HG02588 (cell line): ENCODE measurements around the gene BOLA2B.
"Not testable (repeated sequence)": the region's sequence is repeated elsewhere in the genome, so short reads cannot be mapped to it uniquely, and the experiment has no call there.

Experiments
- ATAC-seq: cut with Tn5 transposase; IDR thresholded peaks from one replicate; pipeline ENCODE4 v1.9.1; 2021; ENCODE audit warnings: mild to moderate bottlenecking, moderate library complexity; ENCODE audit not compliant: unreplicated experiment

BOLA2B gene

GRCh38 chr16:30193615-30194014, at the start of gene BOLA2B, which contains the start of gene SLX1A:
TSS of gene BOLA2B (minus strand) at chr16:30193666. CDS start at chr16:30193595, 71 bp downstream.
TSS of gene SLX1A (plus strand) at chr16:30193875. CDS start at chr16:30194085, 210 bp downstream.
- peak; percentile 83 for ATAC-seq

GRCh38 chr16:30217082-30217481, 23.6 kb upstream of the BOLA2B start:
- ATAC-seq = not testable (repeated sequence)

- ATAC-seq = not testable (repeated sequence)
Measured at GRCh38 chr16:30211414-30211813, 17.9 kb upstream of the BOLA2B start.

GRCh38 chr16:30209032-30209431, 15.6 kb upstream of the BOLA2B start:
- not testable (repeated sequence) for ATAC-seq

GRCh38 chr16:30207063-30207704, 13.7 kb upstream of the BOLA2B start:
- not testable (repeated sequence) for ATAC-seq

- ATAC-seq = not testable (repeated sequence)
Measured at GRCh38 chr16:30206252-30206651, 12.8 kb upstream of the BOLA2B start.

- ATAC-seq = not testable (repeated sequence)
Measured at GRCh38 chr16:30205541-30206236, 12.2 kb upstream of the BOLA2B start.

GRCh38 chr16:30199608-30200343, 6.3 kb upstream of the BOLA2B start:
- ATAC-seq = not testable (repeated sequence)

- not testable (repeated sequence) for ATAC-seq
Measured at GRCh38 chr16:30199049-30199448, 5.6 kb upstream of the BOLA2B start, which contains the start of gene SULT1A3. TSS of gene SULT1A3 (plus strand) at chr16:30199255. CDS start at chr16:30200729, 1,474 bp downstream.

- ATAC-seq = not testable (repeated sequence)
Measured at GRCh38 chr16:30197001-30197400, 3.5 kb upstream of the BOLA2B start.

- peak; percentile 46 for ATAC-seq
Measured at GRCh38 chr16:30194172-30194925, 883 bp upstream of the BOLA2B start.

GRCh38 chr16:30193098-30193497, 368 bp downstream of the BOLA2B start:
- peak; percentile 11 for ATAC-seq

- ATAC-seq = not testable (repeated sequence)
Measured at GRCh38 chr16:30191158-30191557, 2.3 kb downstream of the BOLA2B start.

- ATAC-seq = no peak
Measured at GRCh38 chr16:30187971-30188561, 5.4 kb downstream of the BOLA2B start.

GRCh38 chr16:30187556-30187865, 6.0 kb downstream of the BOLA2B start:
- ATAC-seq = no peak

GRCh38 chr16:30186782-30187555, 6.5 kb downstream of the BOLA2B start:
- no peak for ATAC-seq

GRCh38 chr16:30186444-30186781, 7.1 kb downstream of the BOLA2B start:
- ATAC-seq = no peak

- ATAC-seq = no peak
Measured at GRCh38 chr16:30185683-30186421, 7.6 kb downstream of the BOLA2B start.
